Gastroesophageal sphincter (tissue), 4 donors: ENCODE measurements around the gene TRAPPC5. TPM values are rescaled to one million over a fixed set of nuclear protein-coding genes. Genes with fewer than 3 reads are reported as not detected.
A peak's percentile ranks its signal among the peaks of the same experiment; 100 is the strongest.

Source experiments
- ATAC-seq: fragments of 150-250 bp; one replicate; pipeline ENCODE4 v1.9.1; 2016; ENCODE audit warnings: mild to moderate bottlenecking, moderate library complexity
- H3K27ac ChIP-seq, 4 donors: fragments of 200-600 bp; sonication (generic) in 3 of 4; 1 replicate in 3 of 4; 2 replicates in 1 of 4; pipeline ENCODE4 v1.5.1; 2016 to 2019
- H3K27me3 ChIP-seq: fragments of 200-600 bp; sonication (generic); one replicate; pipeline ENCODE4 v1.5.1; 2019
- H3K36me3 ChIP-seq, 2 donors: fragments of 200-600 bp; sonication (generic); one replicate each; pipeline ENCODE4 v1.5.1; 2019; ENCODE audit warnings: control low read depth in 1 of 2
- H3K4me1 ChIP-seq, 3 donors: fragments of 200-600 bp; sonication (generic); 1 replicate in 2 of 3; 2 replicates in 1 of 3; pipeline ENCODE4 v1.5.1; 2016 to 2019; ENCODE audit warnings: control low read depth in 2 of 3
- H3K4me3 ChIP-seq, 2 donors: fragments of 200-600 bp; sonication (generic); one replicate each; pipeline ENCODE4 v1.5.1; 2019; ENCODE audit warnings: mild to moderate bottlenecking in 1 of 2, moderate library complexity in 1 of 2
- H3K9me3 ChIP-seq, 3 donors: fragments of 200-600 bp; sonication (generic); one replicate each; pipeline ENCODE4 v1.5.1; 2017 to 2019; ENCODE audit warnings: control low read depth in 2 of 3
- EP300 ChIP-seq: sonication (generic); formaldehyde crosslinking; IDR thresholded peaks from one replicate; pipeline ENCODE4 v1.6.1; 2017; ENCODE audit warnings: antibody characterized with exemption, mild to moderate bottlenecking
- POLR2A ChIP-seq, 2 donors: fragments of 450-650 bp; IDR thresholded peaks; one replicate each; pipeline ENCODE4 v1.6.1; 2017; ENCODE audit warnings: antibody characterized with exemption in 2 of 2, mild to moderate bottlenecking in 2 of 2, moderate library complexity in 1 of 2
- POLR2AphosphoS5 ChIP-seq: sonication (generic); formaldehyde crosslinking; IDR thresholded peaks from one replicate; pipeline ENCODE4 v1.6.1; 2017; ENCODE audit warnings: antibody characterized with exemption
- WGBS, 2 donors: methylation state at CpG; one replicate each; pipeline ENCODE4 v1.1.5; 2018; ENCODE audit warnings: low coverage in 1 of 2; 5-methylcytosine and 5-hydroxymethylcytosine counted together
- total RNA-seq, 4 donors: library from RNA; depleted of rRNA; stranded (reverse); fragments of >200 nt; gene quantifications; one replicate each; pipeline ENCODE4 v1.1.0, GENCODE V29; 2016
- TF ChIP-seq, protein P1 (sequence below), 4 experiments: fragments of 200-600 bp in 2 of 4; fragments of 450-650 bp in 2 of 4; sonication (generic) in 1 of 4; IDR thresholded peaks; one replicate each; pipeline ENCODE4 v1.5.1; 2017 to 2019; ENCODE audit warnings: antibody characterized with exemption in 4 of 4, mild to moderate bottlenecking in 2 of 4, moderate library complexity in 2 of 4

Gene TRAPPC5
- total RNA-seq, 4 donors from 2014 or later = 56.0 to 69.0 (median 64.0) TPM

GRCh38 chr19:7635670-7636069 lies 45.0 kb upstream of the TRAPPC5 start:
- H3K36me3 ChIP-seq = peaks cover 0 to 13% of the 10 kb centered on the region in 2 donors
- ATAC-seq = no peak
- H3K4me1 ChIP-seq = peaks cover 0 to 22% (median 9%) of the 10 kb centered on the region in 3 donors
- H3K27ac ChIP-seq = no peak overlapping the region
- no peaks in the 10 kb centered on the region for H3K9me3 ChIP-seq
- peaks cover 56% of the 10 kb centered on the region for H3K27me3 ChIP-seq
- no peak for TF ChIP-seq POLR2A (IDR thresholded peaks at IDR 0.05)
- TF ChIP-seq, protein P1, sequence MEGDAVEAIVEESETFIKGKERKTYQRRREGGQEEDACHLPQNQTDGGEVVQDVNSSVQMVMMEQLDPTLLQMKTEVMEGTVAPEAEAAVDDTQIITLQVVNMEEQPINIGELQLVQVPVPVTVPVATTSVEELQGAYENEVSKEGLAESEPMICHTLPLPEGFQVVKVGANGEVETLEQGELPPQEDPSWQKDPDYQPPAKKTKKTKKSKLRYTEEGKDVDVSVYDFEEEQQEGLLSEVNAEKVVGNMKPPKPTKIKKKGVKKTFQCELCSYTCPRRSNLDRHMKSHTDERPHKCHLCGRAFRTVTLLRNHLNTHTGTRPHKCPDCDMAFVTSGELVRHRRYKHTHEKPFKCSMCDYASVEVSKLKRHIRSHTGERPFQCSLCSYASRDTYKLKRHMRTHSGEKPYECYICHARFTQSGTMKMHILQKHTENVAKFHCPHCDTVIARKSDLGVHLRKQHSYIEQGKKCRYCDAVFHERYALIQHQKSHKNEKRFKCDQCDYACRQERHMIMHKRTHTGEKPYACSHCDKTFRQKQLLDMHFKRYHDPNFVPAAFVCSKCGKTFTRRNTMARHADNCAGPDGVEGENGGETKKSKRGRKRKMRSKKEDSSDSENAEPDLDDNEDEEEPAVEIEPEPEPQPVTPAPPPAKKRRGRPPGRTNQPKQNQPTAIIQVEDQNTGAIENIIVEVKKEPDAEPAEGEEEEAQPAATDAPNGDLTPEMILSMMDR (IDR thresholded peaks at IDR 0.05) = no peak
- TF ChIP-seq POLR2AphosphoS5 = no peak
- no peak for TF ChIP-seq EP300
- H3K4me3 ChIP-seq = no peak overlapping the region
- 23 to 47% methylated on average over 5 of the region's 6 CpGs for WGBS, 2 donors

- Histone ChIP-seq H3K9me3 (no peaks in the 10 kb centered on the region), H3K27ac (peak overlapping the region in 1 of 4 donors; percentile 65), H3K4me3 (peak overlapping the region in 1 of 2 donors; percentile 47), H3K36me3 (peaks cover 0 to 13% of the 10 kb centered on the region in 2 donors), H3K4me1 (peaks cover 0 to 16% (median 3%) of the 10 kb centered on the region in 3 donors), H3K27me3 (peaks cover 62% of the 10 kb centered on the region)
- 61 to 70% methylated on average over 2 to 5 of the region's 16 CpGs for WGBS, 2 donors
- ATAC-seq = no peak
- TF ChIP-seq POLR2A (IDR thresholded peaks at IDR 0.05) (no peak), POLR2AphosphoS5 (no peak), EP300 (no peak)
- TF ChIP-seq, protein P1 (IDR thresholded peaks at IDR 0.05) = no peak
These were observed 44.3 kb upstream of the TRAPPC5 start for GRCh38 chr19:7636317-7636690.

GRCh38 chr19:7636691-7637373 lies 43.8 kb upstream of the TRAPPC5 start, which contains the start of gene STXBP2:
Gene STXBP2, plus strand, starts transcription at chr19:7637110. Its CDS starts 40 bp downstream, at chr19:7637150.
- WGBS, 2 donors = 0% methylated on average over 13 of the region's 61 CpGs; no CpG with 5 or more reads in 1 of the 2 donors

DNA sequence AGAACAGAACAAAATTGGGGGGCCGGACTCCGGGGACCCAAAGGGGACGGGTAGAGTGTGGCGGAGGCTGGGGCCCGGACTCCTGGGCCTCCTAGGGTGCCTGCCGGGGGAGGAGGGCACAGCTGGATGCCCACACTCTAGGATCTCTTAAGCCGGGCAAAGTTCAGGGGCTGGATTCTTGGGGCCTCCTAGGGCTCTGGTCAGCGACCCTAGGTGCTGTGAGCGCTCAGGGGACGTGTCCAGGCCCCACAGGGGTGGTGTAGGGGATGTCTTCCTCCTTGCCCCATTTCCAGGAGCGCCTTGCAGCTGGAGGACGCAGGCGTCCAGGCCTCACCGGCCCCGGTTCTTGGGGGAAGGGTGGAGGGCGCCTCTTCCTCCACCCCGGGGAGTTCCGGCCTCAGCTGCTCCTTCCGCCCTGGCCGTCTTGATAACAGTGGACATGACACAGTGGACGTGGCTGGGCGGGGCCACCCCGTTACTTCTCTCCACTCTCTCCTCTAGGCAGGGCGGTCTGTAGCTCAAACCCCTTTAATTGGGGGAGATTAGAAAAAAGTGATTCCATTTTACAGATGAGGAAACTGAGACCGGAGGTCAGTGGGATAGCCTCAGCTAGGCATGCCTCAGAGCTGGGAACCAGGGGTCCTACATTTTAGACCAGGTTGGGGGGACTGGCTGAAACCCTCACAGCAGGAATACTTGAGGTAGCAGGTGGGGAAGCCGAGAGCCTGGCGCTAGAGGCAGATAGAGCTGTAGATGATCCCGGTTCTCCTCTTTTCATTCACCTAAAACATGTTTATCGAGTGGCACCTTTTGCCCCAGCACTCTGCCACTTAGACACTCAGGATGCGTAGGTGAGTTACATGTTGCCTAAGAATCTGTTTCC lies 43.0 kb upstream of the TRAPPC5 start:
- TF ChIP-seq, protein P1 (IDR thresholded peaks at IDR 0.05) = no peak
- no peak for TF ChIP-seq POLR2A (IDR thresholded peaks at IDR 0.05)
- TF ChIP-seq EP300 = no peak
- no peak for TF ChIP-seq POLR2AphosphoS5
- Histone ChIP-seq H3K9me3 (no peaks in the 10 kb centered on the region), H3K36me3 (peaks cover 0 to 4% of the 10 kb centered on the region in 2 donors), H3K27me3 (peaks cover 75% of the 10 kb centered on the region), H3K4me1 (peaks cover 0 to 10% (median 3%) of the 10 kb centered on the region in 3 donors), H3K4me3 (peak overlapping the region in 1 of 2 donors; percentile 47), H3K27ac (peak overlapping the region in 3 of 4 donors; percentile 35 to 65 (median 53))
- no peak for ATAC-seq
- 46 to 89% methylated on average over 4 of the region's 30 CpGs for WGBS, 2 donors

More at GRCh38 chr19:7636691-7637373, 43.8 kb upstream of the TRAPPC5 start, which contains the start of gene STXBP2:
- H3K4me1 ChIP-seq = peaks cover 0 to 10% (median 3%) of the 10 kb centered on the region in 3 donors
- no peaks in the 10 kb centered on the region for H3K9me3 ChIP-seq
- peaks cover 67% of the 10 kb centered on the region for H3K27me3 ChIP-seq
- TF ChIP-seq EP300 (no peak), POLR2A (IDR thresholded peaks at IDR 0.05) (no peak), POLR2AphosphoS5 (no peak)
- TF ChIP-seq, protein P1 (IDR thresholded peaks at IDR 0.05) = no peak
- peak within 1 kb of the TSS in 3 of 4 donors; percentile 35 to 65 (median 53) for H3K27ac ChIP-seq
- H3K36me3 ChIP-seq = peaks cover 0 to 12% of the 10 kb centered on the region in 2 donors
- no peak for ATAC-seq
- H3K4me3 ChIP-seq = peak within 1 kb of the TSS in 1 of 2 donors; percentile 47
